ENCODE results near the gene PPIA.

The PPIA gene

GRCh38 chr7:44762726-44763522 lies 33.6 kb upstream of the PPIA start:
- CTCF ChIA-PET: interaction anchor here (1.0 kb wide), 1 partner anchor 12 kb away, joined by 4 read pairs; no protein-coding TSS in a partner anchor
- DNase-seq (ENCODE audit: low read depth, low spot score): no peak
- H3K4me3 ChIP-seq (ENCODE audit: low read depth, low read length): no peak overlapping the region
- TF ChIP-seq CTCF (IDR thresholded peaks at IDR 0.05; ENCODE audit: insufficient read depth, low read length, missing control alignments): no peak
- POLR2A ChIA-PET: interaction anchor here (0.6 kb wide), 1 partner anchor 29 kb away, joined by 3 read pairs; no protein-coding TSS in a partner anchor

- H3K4me3 ChIP-seq (ENCODE audit: low read depth, low read length): no peak overlapping the region
- no peak for DNase-seq (ENCODE audit: low read depth, low spot score)
- TF ChIP-seq CTCF (IDR thresholded peaks at IDR 0.05; ENCODE audit: insufficient read depth, low read length, missing control alignments): no peak
- ChIA-PET POLR2A (no interaction called here), CTCF (no interaction called here)
Measured at GRCh38 chr7:44764081-44764480, 32.4 kb upstream of the PPIA start.

DNA sequence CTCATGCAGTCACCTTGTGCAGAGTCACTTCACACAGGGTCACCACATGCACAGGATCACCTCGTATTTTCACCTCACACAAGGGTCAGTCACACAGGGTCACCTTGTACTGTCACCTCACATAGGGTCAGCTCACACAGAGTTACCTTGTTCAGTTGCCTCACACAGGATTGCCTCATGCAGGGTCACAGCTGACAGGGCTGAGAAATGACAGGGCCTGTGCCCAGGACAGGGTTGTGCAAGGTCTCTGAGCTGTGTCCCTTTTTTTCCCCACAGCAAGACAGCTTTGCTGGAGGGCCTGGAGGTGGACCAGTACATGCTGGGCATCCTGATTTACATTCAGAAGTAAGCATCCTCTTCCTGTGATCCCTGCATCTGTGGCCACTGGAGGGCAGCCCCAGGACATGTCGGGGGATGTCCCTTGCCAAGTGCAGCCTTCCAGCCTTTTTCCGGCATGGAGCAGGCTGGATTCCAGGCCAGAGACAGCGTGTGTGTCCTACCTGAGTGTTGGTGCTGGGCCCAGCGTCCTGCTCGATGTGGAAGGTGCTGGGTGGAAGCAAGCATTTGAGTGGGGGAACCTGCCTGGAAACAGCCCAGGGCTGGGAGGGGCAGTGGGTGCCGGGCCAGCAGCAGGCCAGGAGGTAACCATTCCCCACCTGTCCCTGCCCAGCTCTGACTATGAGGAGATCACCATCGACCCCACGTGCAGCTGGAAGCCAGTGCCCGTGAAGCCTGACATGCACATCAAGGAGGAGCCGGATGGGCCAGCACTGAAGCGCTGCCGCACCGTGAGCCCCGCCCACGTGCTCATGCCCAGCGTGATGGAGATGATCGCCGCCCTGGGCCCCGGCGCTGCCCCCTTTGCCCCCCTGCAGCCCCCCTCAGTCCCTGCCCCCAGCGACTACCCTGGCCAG lies 31.6 kb upstream of the PPIA start:
- DNase-seq (ENCODE audit: low read depth, low spot score): no peak
- ChIA-PET POLR2A (no interaction called here), CTCF (interaction anchor here (0.9 kb wide), 1 partner anchor 10 kb away, joined by 3 read pairs; no protein-coding TSS in a partner anchor)
- H3K4me3 ChIP-seq (ENCODE audit: low read depth, low read length): no peak overlapping the region
- no peak for TF ChIP-seq CTCF (IDR thresholded peaks at IDR 0.05; ENCODE audit: insufficient read depth, low read length, missing control alignments)

- no peak for TF ChIP-seq CTCF (IDR thresholded peaks at IDR 0.05; ENCODE audit: insufficient read depth, low read length, missing control alignments)
- ChIA-PET POLR2A (no interaction called here), CTCF (interaction anchor here (1.5 to 1.6 kb wide), 2 partner anchors 28 to 159 kb away, joined by 3 to 5 read pairs; partner anchors contain the start of gene OGDH)
- no peak overlapping the region for H3K4me3 ChIP-seq (ENCODE audit: low read depth, low read length)
- DNase-seq (ENCODE audit: low read depth, low spot score): no peak
Measured at GRCh38 chr7:44765579-44766415, 30.7 kb upstream of the PPIA start.

- CTCF ChIA-PET: interaction anchor here (0.7 to 1.6 kb wide), 5 partner anchors 8 to 182 kb away, joined by 3 to 5 read pairs (median 3); partner anchors contain the start of gene OGDH
- no peak overlapping the region for H3K4me3 ChIP-seq (ENCODE audit: low read depth, low read length)
- POLR2A ChIA-PET: no interaction called here
- DNase-seq (ENCODE audit: low read depth, low spot score): no peak
- no peak for TF ChIP-seq CTCF (IDR thresholded peaks at IDR 0.05; ENCODE audit: insufficient read depth, low read length, missing control alignments)
Measured at GRCh38 chr7:44766416-44766801, 30.1 kb upstream of the PPIA start.

Measured in AG04449 (cell line).